ENCODE data around the gene BATF2.

BATF2 gene

DNA sequence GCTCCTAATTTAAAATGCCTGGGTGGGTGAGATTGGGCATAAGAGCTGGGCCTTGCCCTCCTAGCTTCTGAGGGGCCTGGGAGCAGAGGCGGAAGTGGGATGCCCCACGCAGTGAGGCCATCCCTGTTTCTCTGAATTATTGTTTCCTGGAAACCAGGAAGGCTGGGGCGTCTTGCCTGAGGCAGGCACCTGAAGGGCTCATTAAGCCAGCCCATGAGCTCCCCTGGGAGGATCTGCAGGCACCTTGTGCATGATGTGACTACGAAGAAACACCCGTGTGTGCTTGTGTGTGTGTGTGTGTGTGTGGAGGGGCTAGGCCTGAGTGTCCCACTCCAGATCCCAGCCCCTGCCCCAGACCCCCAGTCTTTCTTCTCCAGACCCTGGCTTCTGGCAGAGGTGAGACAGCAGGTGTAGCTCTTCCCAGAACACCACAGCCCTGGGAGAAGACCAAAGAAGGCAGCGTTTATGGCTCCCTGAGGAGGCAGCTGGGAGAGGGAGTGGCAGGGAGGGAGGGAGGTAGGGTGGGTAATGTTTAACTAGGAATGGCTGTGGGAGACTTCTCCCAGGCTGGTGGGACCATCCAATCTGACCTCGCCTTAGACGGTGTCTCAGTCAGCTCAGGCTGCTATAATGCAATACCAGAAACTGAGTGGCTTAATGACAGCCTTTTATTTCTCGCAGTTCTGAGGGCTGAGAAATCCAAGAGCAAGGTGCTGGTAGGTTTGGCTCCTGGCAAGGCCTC, 2.1 kb upstream of the BATF2 start:
- H3K79me2 ChIP-seq: no peaks in the 10 kb centered on the region
- H3K27me3 ChIP-seq (ENCODE audit: control insufficient read depth, insufficient read depth, low read length): no peaks in the 10 kb centered on the region
- TF ChIP-seq, protein P1, sequence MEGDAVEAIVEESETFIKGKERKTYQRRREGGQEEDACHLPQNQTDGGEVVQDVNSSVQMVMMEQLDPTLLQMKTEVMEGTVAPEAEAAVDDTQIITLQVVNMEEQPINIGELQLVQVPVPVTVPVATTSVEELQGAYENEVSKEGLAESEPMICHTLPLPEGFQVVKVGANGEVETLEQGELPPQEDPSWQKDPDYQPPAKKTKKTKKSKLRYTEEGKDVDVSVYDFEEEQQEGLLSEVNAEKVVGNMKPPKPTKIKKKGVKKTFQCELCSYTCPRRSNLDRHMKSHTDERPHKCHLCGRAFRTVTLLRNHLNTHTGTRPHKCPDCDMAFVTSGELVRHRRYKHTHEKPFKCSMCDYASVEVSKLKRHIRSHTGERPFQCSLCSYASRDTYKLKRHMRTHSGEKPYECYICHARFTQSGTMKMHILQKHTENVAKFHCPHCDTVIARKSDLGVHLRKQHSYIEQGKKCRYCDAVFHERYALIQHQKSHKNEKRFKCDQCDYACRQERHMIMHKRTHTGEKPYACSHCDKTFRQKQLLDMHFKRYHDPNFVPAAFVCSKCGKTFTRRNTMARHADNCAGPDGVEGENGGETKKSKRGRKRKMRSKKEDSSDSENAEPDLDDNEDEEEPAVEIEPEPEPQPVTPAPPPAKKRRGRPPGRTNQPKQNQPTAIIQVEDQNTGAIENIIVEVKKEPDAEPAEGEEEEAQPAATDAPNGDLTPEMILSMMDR (IDR thresholded peaks at IDR 0.05): no peak
- no peaks in the 10 kb centered on the region for H3K9me3 ChIP-seq (ENCODE audit: control insufficient read depth, low read length)
- H3K4me2 ChIP-seq (ENCODE audit: low read length): no peak overlapping the region
- H3K9ac ChIP-seq: no peak overlapping the region
- no peak overlapping the region for H3K4me3 ChIP-seq (ENCODE audit: low read depth, low read length)
- no peaks in the 10 kb centered on the region for H3K4me1 ChIP-seq
- H3K36me3 ChIP-seq (ENCODE audit: control insufficient read depth, insufficient read depth, low read length): no peaks in the 10 kb centered on the region
- no peak overlapping the region for H2AFZ ChIP-seq
- no peak overlapping the region for H3K27ac ChIP-seq

DNA sequence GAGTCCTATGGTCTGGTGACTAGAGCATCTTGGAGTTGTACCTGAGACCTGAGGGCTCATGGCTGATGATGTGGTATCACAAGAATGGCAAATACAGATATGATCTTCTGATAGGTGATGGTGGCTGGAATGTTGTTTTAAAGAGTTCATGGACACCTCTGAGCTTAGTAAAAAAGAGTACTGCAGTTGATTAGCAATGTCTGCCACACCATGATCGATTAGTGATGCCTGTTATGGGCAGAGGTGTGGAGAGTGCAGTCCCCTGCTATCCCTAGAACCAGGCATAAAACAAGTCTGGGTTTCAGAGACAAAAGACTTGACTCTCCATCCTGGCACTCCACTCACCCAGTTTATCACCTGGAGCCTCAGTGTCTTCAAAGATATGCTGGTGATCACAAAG, 1.4 kb upstream of the BATF2 start:
- H3K4me3 ChIP-seq (ENCODE audit: low read depth, low read length): no peak overlapping the region
- H3K9ac ChIP-seq: no peak overlapping the region
- no peaks in the 10 kb centered on the region for H3K36me3 ChIP-seq (ENCODE audit: control insufficient read depth, insufficient read depth, low read length)
- no peaks in the 10 kb centered on the region for H3K4me1 ChIP-seq
- H3K79me2 ChIP-seq: no peaks in the 10 kb centered on the region
- TF ChIP-seq, protein P1 (IDR thresholded peaks at IDR 0.05): no peak
- H3K9me3 ChIP-seq (ENCODE audit: control insufficient read depth, low read length): no peaks in the 10 kb centered on the region
- H3K27ac ChIP-seq: no peak overlapping the region
- no peak overlapping the region for H2AFZ ChIP-seq
- no peak overlapping the region for H3K4me2 ChIP-seq (ENCODE audit: low read length)
- H3K27me3 ChIP-seq (ENCODE audit: control insufficient read depth, insufficient read depth, low read length): no peaks in the 10 kb centered on the region

DNA sequence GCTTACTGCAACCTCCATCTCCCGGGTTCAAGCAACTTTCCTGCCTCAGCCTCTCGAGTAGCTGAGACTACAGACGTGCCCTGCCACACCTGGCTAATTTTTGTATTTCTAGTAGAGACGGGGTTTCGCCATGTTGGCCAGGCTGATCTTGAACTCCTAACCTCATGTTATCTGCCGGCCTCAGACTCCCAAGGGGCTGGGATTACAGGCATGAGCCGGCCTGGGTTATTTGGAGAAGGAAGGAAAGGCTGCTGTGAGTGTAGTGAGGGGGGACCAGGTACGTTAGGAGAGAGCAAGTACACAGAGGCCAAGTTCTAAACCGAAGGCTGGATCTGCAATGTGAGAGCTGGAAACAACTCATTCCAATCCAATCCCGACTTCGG, 453 bp downstream of the BATF2 start:
- TF ChIP-seq, protein P1 (IDR thresholded peaks at IDR 0.05): no peak
- Histone ChIP-seq H3K36me3 (ENCODE audit: control insufficient read depth, insufficient read depth, low read length) (no peaks in the 10 kb centered on the region), H2AFZ (peak overlapping the region; percentile 69), H3K4me1 (no peaks in the 10 kb centered on the region), H3K4me3 (ENCODE audit: low read depth, low read length) (peak overlapping the region; percentile 18), H3K4me2 (ENCODE audit: low read length) (peak overlapping the region; percentile 52), H3K27me3 (ENCODE audit: control insufficient read depth, insufficient read depth, low read length) (no peaks in the 10 kb centered on the region), H3K27ac (peak overlapping the region; percentile 47), H3K9ac (no peak overlapping the region), H3K79me2 (no peaks in the 10 kb centered on the region), H3K9me3 (ENCODE audit: control insufficient read depth, low read length) (no peaks in the 10 kb centered on the region)

DNA sequence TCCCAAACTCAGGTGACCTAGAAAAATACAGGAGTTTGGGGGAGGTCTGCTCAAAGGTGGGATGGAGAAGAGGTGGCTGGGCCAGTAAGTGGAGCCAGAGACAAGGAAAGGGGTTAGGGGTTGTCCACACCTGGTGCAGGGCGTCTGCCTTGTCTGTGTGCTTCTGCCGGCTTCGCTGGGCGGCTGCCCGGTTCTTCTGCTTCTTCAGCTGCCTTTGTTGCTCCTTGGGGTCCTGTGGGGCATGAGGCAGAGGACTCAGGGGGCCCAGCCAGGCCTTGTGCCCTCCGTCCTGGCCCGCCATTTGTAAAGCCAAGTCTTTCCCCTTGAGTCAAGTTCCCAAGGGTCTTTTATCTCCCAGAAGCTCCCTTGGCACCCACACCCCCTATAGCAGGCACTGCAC, 2.5 kb downstream of the BATF2 start:
- Histone ChIP-seq H3K9ac (no peak overlapping the region), H3K79me2 (no peaks in the 10 kb centered on the region), H2AFZ (no peak overlapping the region), H3K4me3 (ENCODE audit: low read depth, low read length) (no peak overlapping the region), H3K9me3 (ENCODE audit: control insufficient read depth, low read length) (no peaks in the 10 kb centered on the region), H3K4me1 (no peaks in the 10 kb centered on the region), H3K27me3 (ENCODE audit: control insufficient read depth, insufficient read depth, low read length) (no peaks in the 10 kb centered on the region), H3K36me3 (ENCODE audit: control insufficient read depth, insufficient read depth, low read length) (no peaks in the 10 kb centered on the region), H3K27ac (no peak overlapping the region), H3K4me2 (ENCODE audit: low read length) (no peak overlapping the region)
- TF ChIP-seq, protein P1 (IDR thresholded peaks at IDR 0.05): no peak

Data from parathyroid adenoma (tissue), 2 donors.